ENCODE measurements around the gene NEFH. TPM values are rescaled to one million over a fixed set of nuclear protein-coding genes. Genes with fewer than 3 reads are reported as not detected.

The NEFH gene
- total RNA-seq, 4 donors from 2014 or later = 0.23 to 3.0 (median 0.53) TPM

DNA sequence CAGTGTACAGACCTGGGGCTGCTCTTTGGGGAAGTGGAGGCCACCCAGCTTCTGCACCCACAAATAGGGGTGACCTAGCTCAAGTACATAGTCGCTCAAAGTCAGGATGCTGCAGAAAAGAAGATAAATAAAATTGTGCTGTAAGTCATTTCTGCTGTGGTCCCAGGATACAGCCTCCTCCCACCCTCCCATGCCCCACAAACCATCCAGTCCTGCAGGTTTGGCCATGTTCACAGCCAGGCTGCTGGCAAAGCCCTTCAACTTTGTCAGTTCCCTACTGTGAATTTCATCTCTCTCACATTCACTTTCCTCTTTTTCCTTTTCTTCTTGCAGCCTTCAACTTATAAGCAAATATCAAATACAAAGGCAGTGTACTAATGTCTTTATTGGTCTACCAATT is 40.0 kb downstream of the NEFH start:
- WGBS, 2 donors = 85 to 94% methylated on average over 1 of the region's 1 CpG
- intact Hi-C loops (cut with DNase I; ENCODE audit: low total_unique reads) = no loop called here
- TF ChIP-seq, protein P1, sequence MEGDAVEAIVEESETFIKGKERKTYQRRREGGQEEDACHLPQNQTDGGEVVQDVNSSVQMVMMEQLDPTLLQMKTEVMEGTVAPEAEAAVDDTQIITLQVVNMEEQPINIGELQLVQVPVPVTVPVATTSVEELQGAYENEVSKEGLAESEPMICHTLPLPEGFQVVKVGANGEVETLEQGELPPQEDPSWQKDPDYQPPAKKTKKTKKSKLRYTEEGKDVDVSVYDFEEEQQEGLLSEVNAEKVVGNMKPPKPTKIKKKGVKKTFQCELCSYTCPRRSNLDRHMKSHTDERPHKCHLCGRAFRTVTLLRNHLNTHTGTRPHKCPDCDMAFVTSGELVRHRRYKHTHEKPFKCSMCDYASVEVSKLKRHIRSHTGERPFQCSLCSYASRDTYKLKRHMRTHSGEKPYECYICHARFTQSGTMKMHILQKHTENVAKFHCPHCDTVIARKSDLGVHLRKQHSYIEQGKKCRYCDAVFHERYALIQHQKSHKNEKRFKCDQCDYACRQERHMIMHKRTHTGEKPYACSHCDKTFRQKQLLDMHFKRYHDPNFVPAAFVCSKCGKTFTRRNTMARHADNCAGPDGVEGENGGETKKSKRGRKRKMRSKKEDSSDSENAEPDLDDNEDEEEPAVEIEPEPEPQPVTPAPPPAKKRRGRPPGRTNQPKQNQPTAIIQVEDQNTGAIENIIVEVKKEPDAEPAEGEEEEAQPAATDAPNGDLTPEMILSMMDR (IDR thresholded peaks at IDR 0.05) = no peak
- no peak for TF ChIP-seq POLR2A (IDR thresholded peaks at IDR 0.05)
- no peak overlapping the region for H3K4me3 ChIP-seq (ENCODE audit: low read depth, poor library complexity, severe bottlenecking)
- no peak for DNase-seq (ENCODE audit: low spot score in 2 of 2)

DNA sequence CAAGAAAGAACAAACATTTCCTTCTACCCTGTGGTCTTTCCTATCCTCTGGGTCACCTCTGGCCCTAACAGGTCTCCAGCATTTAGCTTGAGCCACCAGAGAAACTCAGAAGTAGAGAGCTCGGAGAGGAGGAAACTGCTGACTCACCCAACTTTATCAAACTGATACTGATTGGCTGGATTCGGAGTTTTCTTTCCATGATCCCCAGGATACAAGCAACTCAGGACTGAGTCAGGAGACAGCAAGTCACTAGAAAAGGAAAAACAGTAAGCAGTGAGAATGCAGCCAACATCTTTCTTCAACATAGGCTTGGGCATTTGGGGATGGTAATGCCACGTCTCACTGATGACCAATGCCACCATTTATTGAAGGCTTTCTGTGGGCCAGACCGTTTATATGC is 40.8 kb downstream of the NEFH start:
- TF ChIP-seq, protein P1 (IDR thresholded peaks at IDR 0.05) = no peak
- WGBS, 2 donors = 88 to 94% methylated on average over 4 of the region's 4 CpGs
- intact Hi-C loops (cut with DNase I; ENCODE audit: low total_unique reads) = no loop called here
- no peak for DNase-seq (ENCODE audit: low spot score in 2 of 2)
- no peak overlapping the region for H3K4me3 ChIP-seq (ENCODE audit: low read depth, poor library complexity, severe bottlenecking)

DNA sequence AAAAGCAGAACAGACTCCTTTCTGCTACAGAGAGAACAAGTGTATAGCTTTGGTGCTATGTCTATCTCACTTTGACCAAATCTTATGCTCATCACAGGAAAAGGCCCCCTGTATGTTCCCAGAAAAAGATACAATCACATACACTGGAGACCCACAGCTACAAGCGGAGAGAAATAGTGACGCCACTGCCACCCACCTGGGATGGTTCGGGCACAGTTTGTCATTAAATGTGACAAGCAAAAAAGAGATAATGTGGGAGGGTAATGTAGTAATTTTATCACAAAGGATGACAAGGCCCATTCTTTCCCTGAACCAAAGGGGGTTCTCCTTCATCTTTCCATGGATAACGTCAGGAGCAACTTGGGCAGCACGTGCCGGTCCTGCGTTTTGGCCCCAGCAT is 41.5 kb downstream of the NEFH start:
- DNase-seq (ENCODE audit: low spot score in 2 of 2) = no peak
- WGBS, 2 donors = 93 to 97% methylated on average over 7 of the region's 7 CpGs
- intact Hi-C loops (cut with DNase I; ENCODE audit: low total_unique reads) = no loop called here
- TF ChIP-seq, protein P1 (IDR thresholded peaks at IDR 0.05) = no peak
- TF ChIP-seq POLR2A (IDR thresholded peaks at IDR 0.05) = no peak
- H3K4me3 ChIP-seq (ENCODE audit: low read depth, poor library complexity, severe bottlenecking) = no peak overlapping the region

DNA sequence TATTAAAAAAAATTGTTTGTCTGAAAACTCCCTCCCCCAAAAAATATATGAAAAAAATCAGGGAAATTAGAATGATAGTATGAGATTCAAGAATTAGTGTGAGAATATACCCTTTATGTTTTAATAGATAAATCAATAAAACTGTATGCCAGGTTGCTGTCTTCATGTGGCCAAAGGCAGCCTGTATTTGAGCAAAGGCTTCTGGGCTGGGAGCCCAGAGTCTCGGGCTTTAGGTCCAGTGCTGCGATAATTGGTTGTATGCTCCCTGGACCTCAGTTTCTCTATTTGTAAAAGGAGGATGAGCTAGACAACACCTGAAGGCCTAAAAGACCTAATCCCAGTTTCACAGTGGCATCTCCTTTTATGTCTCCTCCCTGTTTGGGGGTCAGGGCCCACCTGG is 43.7 kb downstream of the NEFH start:
- WGBS, 2 donors = 88 to 89% methylated on average over 2 of the region's 2 CpGs
- no peak for DNase-seq (ENCODE audit: low spot score in 2 of 2)

DNA sequence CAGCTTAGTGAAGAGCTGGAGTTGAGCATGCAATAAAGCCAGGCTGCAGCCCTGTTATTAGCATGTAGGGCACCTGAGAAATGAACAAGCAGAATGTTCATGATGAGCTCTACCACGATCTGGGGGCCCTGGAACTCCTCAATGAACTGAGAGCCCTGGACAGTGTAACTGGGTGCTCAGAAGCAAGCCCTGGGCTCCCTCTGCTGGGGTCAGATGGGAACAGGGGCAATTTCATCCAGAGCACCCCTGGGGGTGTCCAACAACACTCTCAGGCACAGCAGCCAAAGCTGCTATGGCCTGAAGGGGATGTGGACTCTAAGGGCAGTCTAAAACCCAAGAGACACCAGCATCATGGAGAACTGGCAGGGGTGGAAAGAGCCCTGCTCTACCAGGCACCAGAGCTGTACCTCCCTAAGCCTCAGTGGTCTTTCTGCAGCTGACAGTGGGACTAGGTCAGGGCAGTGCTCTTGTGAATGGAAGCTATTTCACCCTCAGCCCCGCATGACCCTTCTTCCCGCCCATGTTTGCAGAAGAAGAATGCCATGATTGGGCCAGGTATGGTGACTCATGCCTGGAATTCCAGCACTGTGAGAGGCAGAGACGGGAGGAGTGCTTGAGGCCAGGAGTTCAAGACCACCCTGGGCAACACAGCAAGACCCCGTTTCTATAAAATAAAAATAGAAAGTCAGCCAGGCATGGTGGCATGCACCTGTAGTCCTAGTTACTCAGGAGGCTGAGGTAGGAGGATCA is 44.6 kb downstream of the NEFH start:
- intact Hi-C loops (cut with DNase I; ENCODE audit: low total_unique reads) = no loop called here
- TF ChIP-seq, protein P1 (IDR thresholded peaks at IDR 0.05) = no peak
- TF ChIP-seq POLR2A (IDR thresholded peaks at IDR 0.05) = no peak
- WGBS, 2 donors = 48 to 66% methylated on average over 5 of the region's 5 CpGs
- DNase-seq (ENCODE audit: low spot score in 2 of 2) = no peak
- no peak overlapping the region for H3K4me3 ChIP-seq (ENCODE audit: low read depth, poor library complexity, severe bottlenecking)

More for the DNA sequence above, 43.7 kb downstream of the NEFH start:
- H3K4me3 ChIP-seq (ENCODE audit: low read depth, poor library complexity, severe bottlenecking) = no peak overlapping the region
- TF ChIP-seq POLR2A (IDR thresholded peaks at IDR 0.05) = no peak
- TF ChIP-seq, protein P1 (IDR thresholded peaks at IDR 0.05) = no peak
- intact Hi-C loops (cut with DNase I; ENCODE audit: low total_unique reads) = no loop called here

DNA sequence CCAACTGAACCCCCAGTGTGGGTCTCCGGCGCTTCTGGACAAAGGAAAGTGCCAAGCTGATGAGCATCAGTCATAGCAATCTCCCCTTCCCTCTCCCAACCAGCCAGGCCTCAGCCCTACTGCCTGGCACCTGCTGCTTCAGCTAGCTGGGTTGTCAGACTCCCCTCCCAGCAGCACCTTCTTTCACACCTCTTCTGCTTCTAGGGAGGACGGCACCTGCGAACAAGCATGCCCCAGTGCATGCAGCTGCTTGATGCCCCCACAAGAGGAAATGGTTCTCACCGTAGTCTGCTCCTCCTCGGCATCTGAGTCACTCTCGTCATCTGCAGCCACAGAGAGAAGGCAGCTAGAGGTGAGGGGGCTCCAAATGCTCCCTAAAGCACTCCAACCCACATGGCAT is 48.1 kb downstream of the NEFH start:
- 92% methylated on average over 7 of the region's 7 CpGs for WGBS, 2 donors
- intact Hi-C loops (cut with DNase I; ENCODE audit: low total_unique reads) = no loop called here
- TF ChIP-seq POLR2A (IDR thresholded peaks at IDR 0.05) = no peak
- TF ChIP-seq, protein P1 (IDR thresholded peaks at IDR 0.05) = no peak
- DNase-seq (ENCODE audit: low spot score in 2 of 2) = no peak
- no peak overlapping the region for H3K4me3 ChIP-seq (ENCODE audit: low read depth, poor library complexity, severe bottlenecking)

Data from lower leg skin (tissue), 4 donors.